GM18511 (cell line): ENCODE measurements around the gene CLTCL1.

ENCODE experiments used
- ATAC-seq: cut with Tn5 transposase; IDR thresholded peaks from one replicate; pipeline ENCODE4 v1.9.1; 2021; ENCODE audit warnings: mild to moderate bottlenecking, moderate library complexity; ENCODE audit not compliant: unreplicated experiment

The CLTCL1 gene

DNA sequence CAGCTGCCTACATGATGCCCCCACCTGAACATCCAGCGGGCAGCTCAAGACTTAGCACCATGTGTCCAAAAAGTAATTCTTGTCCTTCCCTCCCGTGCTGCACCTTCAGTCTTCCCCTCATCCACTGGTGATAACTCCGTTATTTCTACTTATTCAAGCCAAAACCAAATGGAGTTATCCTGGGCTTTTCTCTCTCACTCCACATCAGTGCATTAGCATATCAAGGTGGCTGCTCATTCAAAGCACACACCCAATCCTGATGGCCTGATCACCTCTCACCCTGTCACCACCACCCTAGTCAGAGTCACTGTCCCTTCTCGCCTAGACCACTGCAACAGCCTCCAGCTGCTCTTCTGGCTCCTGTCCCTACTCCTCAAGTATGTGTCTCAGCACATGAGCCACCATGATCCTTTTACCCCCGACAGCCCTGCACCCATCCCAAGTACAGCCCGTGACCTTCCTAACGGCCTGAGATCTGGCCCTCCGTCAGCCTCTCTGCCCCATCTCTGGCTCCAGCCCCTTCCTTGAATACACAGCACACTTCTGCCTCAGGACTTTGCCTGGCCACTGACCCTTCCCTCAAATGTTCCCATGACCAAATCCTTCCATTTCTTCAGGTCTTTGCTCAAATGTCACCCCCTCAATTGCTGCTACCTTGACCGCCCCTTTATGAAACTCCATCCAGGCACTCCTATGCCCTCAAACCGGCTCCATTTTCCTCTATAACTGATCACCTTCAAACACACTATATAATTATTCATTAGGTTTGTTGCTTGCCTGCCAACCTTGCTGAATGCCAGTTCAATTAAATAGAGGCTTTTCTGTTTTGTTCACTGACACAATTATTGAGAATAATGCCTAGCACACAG lies 93.3 kb downstream of the CLTCL1 start:
- ATAC-seq = no peak

DNA sequence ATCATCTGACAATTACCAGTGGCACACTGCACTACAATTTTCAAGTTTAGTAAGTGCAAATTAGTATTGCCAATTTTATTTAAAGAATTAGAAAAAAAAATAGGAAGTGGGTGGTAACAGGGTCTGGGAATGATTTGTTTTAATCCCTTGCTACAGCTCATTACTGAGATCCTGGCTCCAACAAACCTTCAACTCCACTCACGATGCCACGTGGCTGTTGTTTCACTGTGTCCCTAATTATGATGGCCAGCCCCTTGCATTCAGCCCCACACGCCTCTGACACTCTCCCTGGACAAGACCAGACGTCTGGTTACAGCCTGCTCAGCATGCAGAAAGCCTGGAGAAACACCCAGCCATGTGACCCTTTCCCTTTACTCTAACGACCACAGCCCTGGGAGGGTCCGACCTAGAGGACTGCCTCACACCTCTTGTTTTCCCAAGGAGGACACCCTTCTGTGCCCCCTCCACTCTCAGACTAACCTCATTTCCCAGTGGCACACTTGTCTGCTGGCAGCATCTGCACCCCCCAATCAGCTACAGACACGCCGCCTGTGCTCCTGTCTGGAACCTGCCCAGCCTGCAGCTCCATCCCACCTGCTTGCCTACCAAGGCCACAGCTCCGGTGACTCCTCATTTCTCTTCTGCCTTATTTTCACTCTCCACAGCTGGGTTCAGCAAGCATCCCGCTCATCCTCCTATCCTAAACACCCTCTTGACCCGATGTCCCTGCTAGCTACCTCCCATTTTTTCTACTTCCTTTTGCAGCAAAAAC lies 94.5 kb downstream of the CLTCL1 start:
- no peak for ATAC-seq

DNA sequence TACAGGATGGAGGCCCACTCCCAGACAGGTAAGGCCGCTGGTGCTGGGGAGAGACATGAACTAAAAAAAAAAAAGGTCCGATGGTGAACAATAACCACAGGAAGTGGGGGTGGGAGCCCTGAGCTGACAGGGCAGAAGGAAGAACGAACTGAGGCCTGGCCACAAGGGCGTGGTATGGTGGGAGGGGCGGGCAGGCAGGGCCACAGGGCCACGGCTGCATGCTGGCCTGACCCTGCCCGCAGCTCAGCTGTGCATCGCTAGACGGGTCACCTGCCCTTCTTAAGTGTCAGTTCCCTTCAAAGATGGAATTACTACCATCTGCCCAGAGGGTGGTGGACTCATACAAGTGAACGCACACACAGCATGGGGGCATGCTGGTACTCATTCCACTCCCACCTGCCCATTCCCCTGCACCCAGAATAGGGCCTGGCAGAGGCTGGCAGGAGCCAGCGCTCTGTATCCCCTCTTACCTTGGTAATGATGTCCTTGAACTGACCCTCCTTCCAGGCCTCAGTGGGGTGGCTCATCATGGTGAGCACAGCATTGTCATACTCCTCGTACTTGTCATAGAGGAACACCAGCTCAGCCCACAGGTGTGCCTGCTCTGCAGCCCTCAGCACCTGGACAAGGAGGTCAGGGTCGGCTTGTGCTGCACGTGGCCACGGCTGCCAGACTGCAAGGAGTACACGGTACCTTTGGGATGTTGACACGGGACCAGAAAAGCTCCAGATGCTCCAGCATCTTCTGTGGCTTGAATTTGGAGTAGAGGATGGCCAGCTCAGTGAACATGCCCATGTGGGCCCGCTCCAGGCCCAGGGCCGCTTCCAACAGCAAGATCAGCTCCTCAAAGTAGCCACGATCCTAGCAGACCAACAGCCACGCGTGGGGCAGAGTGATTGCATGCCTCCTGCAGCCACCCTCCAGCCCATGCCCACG lies 95.5 kb downstream of the CLTCL1 start:
- ATAC-seq = no peak

DNA sequence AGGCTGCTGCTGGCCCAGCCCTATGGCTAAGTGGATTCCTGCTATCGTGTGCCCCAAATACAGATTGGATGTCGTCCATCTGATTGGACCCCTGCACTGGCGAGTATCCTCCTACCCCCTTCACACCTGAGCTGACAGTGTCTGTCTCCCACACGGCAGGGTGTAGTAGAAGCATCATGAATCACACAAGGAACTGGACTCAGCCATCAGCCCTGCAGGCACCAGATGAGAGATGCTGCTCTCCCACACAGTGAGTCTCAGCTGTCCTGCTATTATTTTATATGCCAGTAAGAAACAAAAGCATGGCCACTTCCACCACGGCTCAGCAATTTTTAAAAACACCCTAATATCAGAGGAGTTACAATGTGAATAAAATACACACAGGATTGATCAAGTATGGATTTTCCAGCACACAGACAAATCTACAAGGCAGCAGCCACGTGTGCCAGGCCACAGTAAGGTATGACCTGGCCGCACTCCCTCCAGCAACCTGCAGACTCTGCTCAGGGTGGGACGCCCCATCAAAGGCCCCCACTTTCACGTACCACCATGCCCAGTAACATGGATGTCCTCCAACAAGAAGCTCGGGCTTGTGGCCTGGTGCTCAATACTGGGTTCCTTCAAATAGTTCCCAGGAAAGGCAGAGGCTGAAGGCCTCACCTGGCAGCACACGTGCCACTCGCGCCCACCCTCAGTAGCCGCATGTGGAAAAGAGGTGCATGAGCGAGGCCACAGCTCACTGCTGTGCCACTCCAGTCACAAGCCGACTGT lies 96.6 kb downstream of the CLTCL1 start:
- no peak for ATAC-seq

DNA sequence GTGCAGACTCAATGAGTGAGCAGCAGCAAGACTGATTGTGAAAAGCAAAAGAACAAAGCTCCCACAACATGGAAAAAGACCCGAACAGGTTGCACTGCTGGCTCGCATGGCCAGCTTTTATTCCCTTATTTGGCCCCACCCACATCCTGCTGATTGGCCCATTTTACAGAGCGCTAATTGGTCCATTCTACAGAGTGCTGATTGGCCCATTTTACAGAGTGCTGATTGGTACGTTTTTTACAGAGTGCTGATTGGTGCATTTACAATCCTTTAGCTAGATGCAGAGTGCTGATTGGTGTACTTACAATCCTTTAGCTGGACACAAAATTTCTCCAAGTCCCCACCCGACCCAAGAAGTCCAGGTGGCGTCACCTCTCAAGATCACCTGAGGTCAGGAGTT lies 97.6 kb downstream of the CLTCL1 start:
- ATAC-seq = no peak

DNA sequence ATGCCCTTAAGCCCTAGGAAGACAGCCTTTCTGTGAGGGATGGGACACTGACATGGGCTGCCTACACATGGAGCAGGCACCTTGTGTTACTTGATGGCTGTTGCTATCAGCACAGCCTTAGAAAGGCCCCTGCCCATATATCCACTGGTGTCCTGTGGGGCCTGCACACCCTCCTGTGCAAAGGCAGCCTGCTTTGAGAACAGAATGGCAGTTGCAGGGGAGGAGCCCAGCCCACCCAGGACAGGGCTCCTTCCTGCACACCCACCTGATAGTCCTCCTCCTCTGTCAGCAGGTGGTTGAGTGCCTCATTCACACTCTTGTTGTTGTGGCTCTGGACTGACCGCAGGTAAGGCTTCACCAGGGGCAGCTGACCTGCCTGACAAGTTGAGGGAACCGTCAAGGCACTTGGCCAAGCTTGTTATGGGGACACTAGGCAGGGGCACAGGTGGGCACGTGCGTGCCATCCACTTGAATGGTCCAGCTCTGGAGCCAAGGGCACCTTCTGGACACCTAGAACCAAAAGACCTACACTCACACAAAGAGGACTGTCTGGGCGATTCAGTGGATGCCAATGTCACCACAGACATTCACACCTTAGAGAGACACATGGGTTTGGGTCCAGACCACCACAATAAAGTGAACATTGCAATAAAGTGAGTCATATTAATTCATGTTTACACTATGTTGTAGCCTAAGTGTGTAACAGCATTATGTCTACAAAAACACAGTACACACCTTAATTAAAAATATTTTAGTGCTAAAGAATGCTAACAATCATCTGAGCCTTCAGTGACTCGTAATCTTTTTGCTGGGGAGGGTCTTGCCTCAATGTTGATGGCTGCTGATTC lies 103.6 kb downstream of the CLTCL1 start:
- no peak for ATAC-seq

DNA sequence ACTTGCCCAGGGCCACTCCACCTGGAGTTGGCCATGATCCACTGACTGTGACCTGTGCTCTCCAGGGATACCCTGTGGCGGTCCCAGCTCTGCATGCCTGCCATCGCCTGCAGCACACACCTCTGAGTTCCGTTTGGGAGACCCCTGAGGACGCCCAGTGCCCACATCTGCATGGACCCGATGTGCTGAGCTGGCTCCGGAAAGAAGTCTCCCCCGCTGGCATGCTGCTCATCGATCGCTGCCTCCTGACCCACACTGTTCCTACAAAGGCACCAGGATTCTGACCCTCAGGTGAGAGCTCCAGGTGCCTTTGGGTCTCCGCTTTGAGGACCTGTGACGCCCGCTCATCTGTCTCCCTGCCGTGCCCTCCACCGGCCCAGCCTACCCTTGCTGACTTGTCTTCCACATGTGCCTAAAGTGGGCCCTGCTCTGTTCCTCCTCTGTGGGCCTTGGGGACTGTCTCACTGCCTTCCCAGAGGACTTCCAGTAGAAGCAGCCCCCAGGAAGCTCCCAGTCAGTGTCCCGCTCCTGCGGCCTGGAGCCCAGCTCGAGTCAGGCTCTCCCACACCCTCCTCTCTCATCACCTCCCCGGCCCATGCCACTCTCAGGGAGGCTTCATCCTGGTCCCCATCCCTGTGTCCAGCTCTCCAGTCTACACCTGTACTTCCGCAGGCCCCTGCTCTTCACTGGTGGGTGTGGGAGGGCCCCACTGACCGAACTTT lies 107.1 kb downstream of the CLTCL1 start:
- no peak for ATAC-seq

DNA sequence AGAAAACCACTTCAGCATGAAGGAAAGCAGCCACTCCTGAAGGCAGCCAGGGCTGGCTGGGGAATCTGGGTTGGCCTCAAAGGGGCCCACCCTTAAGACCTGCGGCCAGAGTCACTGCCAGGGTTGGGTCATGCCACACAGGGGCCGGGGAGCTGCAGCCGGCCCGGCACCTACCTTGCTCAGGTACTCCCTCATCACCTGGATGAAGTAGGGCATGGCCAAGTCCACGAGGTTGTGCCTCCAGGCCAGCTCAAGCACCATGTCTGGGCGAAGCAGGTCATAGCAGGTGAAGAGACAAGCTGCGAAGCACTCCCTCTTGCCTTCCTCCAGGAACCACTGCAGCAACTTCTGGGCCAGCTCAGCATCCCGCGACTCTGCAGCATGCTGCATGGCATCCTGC lies 108.3 kb downstream of the CLTCL1 start:
- ATAC-seq = no peak

DNA sequence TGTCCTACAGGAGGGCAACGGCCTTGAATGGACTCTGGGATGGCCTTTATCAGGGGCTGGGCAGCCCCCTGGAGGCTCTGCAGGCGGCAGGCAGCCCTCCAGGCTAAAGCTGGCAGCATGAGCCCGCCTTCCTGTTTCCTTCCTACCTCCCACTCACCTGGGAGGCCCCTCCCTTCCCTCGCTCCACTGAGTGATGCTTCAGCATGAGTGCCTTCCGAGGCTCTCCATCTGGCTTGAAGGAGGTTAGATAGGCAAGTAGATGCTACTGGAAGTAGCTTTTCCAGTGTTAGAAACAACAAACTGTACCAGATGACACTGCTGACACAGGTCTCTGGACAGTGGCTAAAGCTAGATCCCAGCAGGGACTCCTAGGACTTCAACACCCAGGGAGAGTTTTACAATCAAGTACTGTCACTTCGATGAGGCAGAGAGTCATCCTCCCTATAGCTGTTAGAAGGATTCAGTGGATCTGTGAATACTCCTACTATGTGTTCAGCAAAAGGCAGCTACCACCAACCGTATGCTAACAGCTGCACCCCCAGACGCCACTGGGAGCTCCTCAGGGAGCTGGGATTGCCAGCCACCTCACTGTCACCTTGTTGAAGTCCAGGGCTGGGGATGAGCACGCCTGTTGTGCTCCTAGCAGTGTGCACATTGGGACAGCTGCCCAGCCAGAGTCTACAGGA lies 108.9 kb downstream of the CLTCL1 start:
- no peak for ATAC-seq

DNA sequence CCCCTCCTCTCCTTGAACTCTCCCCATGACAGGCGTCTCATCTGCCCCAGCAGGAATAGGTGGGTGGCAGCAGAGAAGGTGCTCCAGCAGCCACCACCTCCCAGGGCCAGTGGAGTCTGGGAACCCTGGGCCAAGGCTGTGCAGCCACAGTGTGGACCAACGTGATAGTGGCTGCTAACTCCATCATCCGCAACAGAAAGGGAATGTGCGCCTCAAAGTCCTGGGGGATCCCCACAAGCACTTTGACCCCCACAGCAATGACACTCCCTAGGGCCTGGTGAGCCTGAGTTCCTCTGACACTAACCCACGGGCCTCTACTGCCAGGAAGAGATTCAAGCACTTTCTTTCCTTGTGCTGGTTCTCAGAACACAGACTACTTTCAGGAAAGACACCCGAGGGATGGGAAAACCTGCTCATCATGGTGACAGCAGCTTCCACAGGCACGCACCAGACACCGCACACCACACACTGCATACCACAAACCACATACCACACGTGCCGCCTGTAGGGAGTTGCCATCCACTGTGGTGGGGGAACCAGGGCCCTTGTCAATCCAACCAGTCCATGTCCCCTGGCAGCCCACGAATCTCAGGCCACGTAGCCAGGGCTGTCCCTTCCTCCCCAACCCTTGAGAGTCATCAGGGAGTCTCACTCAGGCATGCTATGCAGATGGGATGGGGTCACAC lies 109.6 kb downstream of the CLTCL1 start:
- ATAC-seq = no peak

DNA sequence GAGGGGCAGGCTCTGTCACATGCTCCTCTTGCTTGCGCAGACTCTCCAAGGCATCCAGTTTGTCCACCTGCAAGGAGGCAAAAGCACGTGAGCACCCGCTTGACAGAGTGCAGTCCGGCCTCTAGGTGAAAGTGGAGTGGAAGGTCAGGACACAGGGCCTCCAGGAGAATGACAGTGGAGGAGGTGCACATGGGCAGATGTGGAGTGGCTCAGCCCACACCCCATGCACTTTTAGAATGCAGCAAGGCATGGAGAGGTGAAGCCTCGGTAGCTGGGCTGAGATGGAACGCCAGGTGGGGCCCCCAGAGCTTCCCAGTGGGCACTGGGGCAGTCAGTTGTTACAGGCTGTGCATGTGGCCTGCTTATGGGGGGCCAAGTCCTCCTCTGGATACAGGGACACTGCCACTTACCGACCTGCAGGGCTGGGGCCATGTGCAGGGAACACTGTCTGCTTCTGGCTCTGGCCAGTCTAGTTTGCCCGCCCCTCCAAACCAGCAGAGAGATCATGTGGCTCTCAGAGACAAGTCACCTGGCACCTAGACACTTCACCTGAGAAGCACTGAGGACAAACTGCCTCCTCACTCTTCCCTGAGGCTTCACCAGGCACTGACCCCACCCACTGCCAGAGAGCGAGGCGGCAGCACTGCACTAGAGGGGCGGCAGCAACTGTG lies 110.6 kb downstream of the CLTCL1 start:
- ATAC-seq = no peak

DNA sequence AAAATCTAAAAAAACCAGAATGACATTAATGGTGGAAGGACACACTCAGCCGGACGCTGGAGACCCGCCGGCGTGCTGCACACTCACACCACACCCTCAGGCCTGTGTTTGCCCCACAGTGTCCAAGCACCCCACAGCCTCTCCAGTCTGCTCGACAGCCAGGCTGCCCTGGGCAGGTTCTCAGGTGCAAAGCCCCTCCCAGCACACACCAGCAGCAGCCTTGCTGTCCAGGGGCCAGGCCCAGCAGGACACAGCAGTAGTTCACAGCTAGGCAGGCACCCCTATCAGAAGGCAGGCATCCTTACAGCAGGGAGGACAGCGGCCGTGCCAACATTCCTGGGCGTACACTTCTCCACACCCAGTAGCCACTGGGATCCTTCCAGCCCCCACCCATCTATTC lies 111.3 kb downstream of the CLTCL1 start:
- no peak for ATAC-seq

DNA sequence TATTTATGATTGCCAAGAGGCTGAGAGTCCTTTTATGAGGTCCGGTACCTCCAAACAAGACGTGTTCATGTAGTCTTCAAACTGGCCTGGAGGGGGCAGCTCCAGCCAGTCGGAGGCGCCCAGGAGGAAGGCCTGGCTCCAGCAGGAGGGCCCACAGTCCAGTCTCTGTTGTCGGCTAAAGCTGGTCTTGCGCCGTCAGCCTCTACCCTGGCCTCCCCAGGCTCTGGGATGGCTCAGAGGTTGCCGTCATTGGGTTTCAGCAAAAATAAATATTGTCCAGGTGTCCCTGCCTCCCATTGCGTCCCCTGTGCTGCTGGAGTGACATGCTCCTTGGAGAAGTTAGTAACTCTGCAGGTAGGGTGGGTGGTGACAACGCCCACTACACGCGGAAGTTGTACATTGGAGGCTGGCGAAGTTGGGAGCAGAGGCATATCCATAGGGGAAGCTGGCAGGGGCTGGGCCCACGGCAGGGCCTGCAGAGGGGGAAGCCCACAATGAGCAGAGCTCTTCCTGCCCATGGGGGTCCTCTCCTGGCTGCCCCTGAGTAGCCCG lies 111.9 kb downstream of the CLTCL1 start:
- ATAC-seq = peak; percentile 59

DNA sequence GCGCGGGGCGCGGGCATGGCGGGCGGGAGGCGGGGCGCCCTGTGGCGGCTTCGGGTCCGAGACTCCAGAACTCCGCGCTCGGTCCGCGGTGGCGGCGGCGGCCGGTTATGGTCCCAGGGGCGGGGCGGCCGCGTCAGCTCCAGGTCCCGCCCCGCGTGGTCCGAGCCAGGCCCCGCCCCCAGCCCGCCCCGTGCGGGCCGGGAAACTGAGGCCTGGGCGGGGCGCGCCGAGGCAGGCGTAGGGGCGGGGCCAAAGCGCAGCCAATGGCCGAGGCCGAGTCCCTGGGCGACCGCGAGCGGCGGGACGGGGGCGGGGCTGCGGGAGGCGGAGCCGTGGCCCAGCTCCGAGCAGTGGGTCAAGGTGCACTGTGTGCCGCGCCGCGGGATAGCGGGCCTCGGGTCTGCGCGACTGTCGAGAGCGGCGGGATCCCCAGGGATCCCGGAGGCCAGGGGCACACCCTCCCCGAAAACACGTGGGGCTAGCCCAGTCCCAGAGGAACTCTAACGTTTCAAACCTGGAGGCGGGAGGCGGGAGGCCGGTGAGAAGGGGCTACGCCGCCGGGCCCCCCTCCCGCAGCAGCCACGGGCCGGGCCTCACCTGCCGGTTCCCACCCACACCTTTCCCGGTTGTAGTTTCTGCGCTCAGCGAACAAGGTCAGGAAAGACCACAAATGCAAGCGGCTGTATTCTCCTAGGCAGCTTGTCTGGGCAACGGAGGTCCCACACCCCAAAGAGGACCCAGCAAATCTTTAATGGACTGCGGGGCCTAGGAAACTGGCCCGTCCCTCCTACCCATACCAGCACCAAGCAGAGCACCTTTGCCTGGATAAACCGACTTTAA lies 112.6 kb downstream of the CLTCL1 start, which contains the start of gene SLC25A1:
Gene SLC25A1 (minus strand): TSS at position 80 of the 840 bp plus-strand sequence. CDS start 63 bp downstream, at position 17.
- peak; percentile 75 for ATAC-seq

DNA sequence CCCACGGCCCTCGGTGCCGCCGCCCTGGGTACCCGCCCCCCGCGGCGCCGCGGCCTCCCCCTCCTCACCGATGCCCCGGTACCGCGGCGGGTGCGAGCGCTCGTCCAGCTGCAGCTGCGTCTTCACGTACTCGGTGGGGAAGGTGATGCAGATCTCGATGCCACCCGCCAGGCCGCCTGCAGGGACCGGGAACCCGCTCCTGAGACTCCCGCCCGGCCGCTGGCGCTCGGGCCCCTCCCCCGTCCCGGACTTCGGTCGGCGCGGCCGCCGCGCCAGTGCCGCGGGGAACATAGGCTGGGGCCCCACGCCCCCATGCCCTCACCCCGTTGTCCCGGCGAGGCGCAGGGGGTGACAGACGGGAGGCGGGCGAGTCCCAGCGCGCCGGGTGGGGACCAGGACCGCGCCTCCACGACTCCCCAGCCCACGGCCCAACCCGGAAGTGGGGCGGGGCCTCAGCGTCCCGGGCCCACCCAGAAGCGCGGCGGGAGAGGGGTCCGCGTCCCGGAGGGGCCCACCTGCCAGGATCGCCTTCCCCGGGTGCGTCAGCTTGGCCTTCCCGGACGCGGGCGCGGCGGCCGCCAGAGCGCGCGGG lies 113.4 kb downstream of the CLTCL1 start:
- peak; percentile 37 for ATAC-seq
